ENCODE measurements around the gene DEFB110.

The DEFB110 gene

GRCh38 chr6:49986551-49986950 is 35.2 kb downstream of the DEFB110 start:
- no peaks in the 10 kb centered on the region for H3K27me3 ChIP-seq (ENCODE audit: insufficient read depth, poor library complexity, severe bottlenecking)
- TF ChIP-seq SPI1 (IDR thresholded peaks at IDR 0.05; ENCODE audit: borderline replicate concordance, low read depth) (no peak), REST (IDR thresholded peaks at IDR 0.05; ENCODE audit: insufficient replicate concordance, low read depth) (no peak), GABPA (IDR thresholded peaks at IDR 0.05; ENCODE audit: low read depth) (no peak), CTCF (IDR thresholded peaks at IDR 0.05; ENCODE audit: insufficient read depth, low read length) (no peak), POLR2AphosphoS5 (IDR thresholded peaks at IDR 0.05; ENCODE audit: low read depth) (no peak)
- no peak overlapping the region for H3K27ac ChIP-seq (replicated peaks)
- no peak for DNase-seq (ENCODE audit: low read depth in 1 of 2, low spot score in 1 of 2)
- H3K4me3 ChIP-seq (replicated peaks; ENCODE audit: insufficient read depth, low read length) = no peak overlapping the region

- TF ChIP-seq POLR2AphosphoS5 (IDR thresholded peaks at IDR 0.05; ENCODE audit: low read depth) = no peak
- no peak for TF ChIP-seq SPI1 (IDR thresholded peaks at IDR 0.05; ENCODE audit: borderline replicate concordance, low read depth)
- H3K27me3 ChIP-seq (ENCODE audit: insufficient read depth, poor library complexity, severe bottlenecking) = no peaks in the 10 kb centered on the region
- no peak for DNase-seq (ENCODE audit: low read depth in 1 of 2, low spot score in 1 of 2)
- no peak overlapping the region for H3K4me3 ChIP-seq (replicated peaks; ENCODE audit: insufficient read depth, low read length)
- H3K27ac ChIP-seq (replicated peaks) = no peak overlapping the region
Measured at GRCh38 chr6:49982046-49982445, 39.7 kb downstream of the DEFB110 start.

- Histone ChIP-seq H3K27ac (replicated peaks) (no peak overlapping the region), H3K4me3 (replicated peaks; ENCODE audit: insufficient read depth, low read length) (no peak overlapping the region), H3K27me3 (ENCODE audit: insufficient read depth, poor library complexity, severe bottlenecking) (no peaks in the 10 kb centered on the region)
- DNase-seq (ENCODE audit: low read depth in 1 of 2, low spot score in 1 of 2) = no peak
- TF ChIP-seq REST (IDR thresholded peaks at IDR 0.05; ENCODE audit: insufficient replicate concordance, low read depth) (no peak), CTCF (IDR thresholded peaks at IDR 0.05; ENCODE audit: insufficient read depth, low read length) (no peak), POLR2AphosphoS5 (IDR thresholded peaks at IDR 0.05; ENCODE audit: low read depth) (no peak), SPI1 (IDR thresholded peaks at IDR 0.05; ENCODE audit: borderline replicate concordance, low read depth) (no peak), GABPA (IDR thresholded peaks at IDR 0.05; ENCODE audit: low read depth) (no peak)
Measured at GRCh38 chr6:49980898-49981297, 40.9 kb downstream of the DEFB110 start.

GRCh38 chr6:49979584-49979983 is 42.2 kb downstream of the DEFB110 start:
- TF ChIP-seq SPI1 (IDR thresholded peaks at IDR 0.05; ENCODE audit: borderline replicate concordance, low read depth) (no peak), POLR2AphosphoS5 (IDR thresholded peaks at IDR 0.05; ENCODE audit: low read depth) (no peak), GABPA (IDR thresholded peaks at IDR 0.05; ENCODE audit: low read depth) (no peak), CTCF (IDR thresholded peaks at IDR 0.05; ENCODE audit: insufficient read depth, low read length) (no peak), REST (IDR thresholded peaks at IDR 0.05; ENCODE audit: insufficient replicate concordance, low read depth) (no peak)
- no peak overlapping the region for H3K4me3 ChIP-seq (replicated peaks; ENCODE audit: insufficient read depth, low read length)
- DNase-seq (ENCODE audit: low read depth in 1 of 2, low spot score in 1 of 2) = no peak

More at GRCh38 chr6:49979584-49979983, 42.2 kb downstream of the DEFB110 start:
- no peak overlapping the region for H3K27ac ChIP-seq (replicated peaks)
- no peaks in the 10 kb centered on the region for H3K27me3 ChIP-seq (ENCODE audit: insufficient read depth, poor library complexity, severe bottlenecking)

Measured in HL-60 (cell line).